Mesenchymal stem cell (in vitro differentiated cells and primary cell): ENCODE measurements around the gene AGAP3.

ENCODE experiments used
- DNase-seq: peaks from one replicate; pipeline ENCODE4 v3.0.0-alpha.2; 2013
- H2AFZ ChIP-seq: one replicate; pipeline ENCODE4 v1.6.1; 2013; ENCODE audit warnings: low read depth, mild to moderate bottlenecking, control low read depth, inconsistent platforms, low read length, moderate library complexity
- H2AK5ac ChIP-seq: 2 replicates; pipeline ENCODE4 v1.6.1; 2013; ENCODE audit warnings: low read length, moderate library complexity, mild to moderate bottlenecking, inconsistent platforms; ENCODE audit not compliant: severe bottlenecking
- H2BK120ac ChIP-seq: one replicate; pipeline ENCODE4 v1.6.1; 2013; ENCODE audit warnings: low read depth, mild to moderate bottlenecking, inconsistent platforms, low read length, moderate library complexity
- H2BK12ac ChIP-seq, 2 experiments: one replicate each; pipeline ENCODE4 v1.6.1; 2013; ENCODE audit warnings: inconsistent platforms in 2 of 2, low read length in 2 of 2, mild to moderate bottlenecking in 2 of 2, moderate library complexity in 2 of 2, control low read depth in 1 of 2
- H2BK15ac ChIP-seq: one replicate; pipeline ENCODE4 v1.6.1; 2013; ENCODE audit warnings: mild to moderate bottlenecking, low read depth, inconsistent platforms; ENCODE audit not compliant: poor library complexity, severe bottlenecking
- H2BK5ac ChIP-seq: 2 replicates; pipeline ENCODE4 v1.6.1; 2013; ENCODE audit warnings: low read depth, mild to moderate bottlenecking, low read length, control low read depth, inconsistent platforms; ENCODE audit not compliant: poor library complexity, severe bottlenecking
- H3K14ac ChIP-seq, 2 experiments: one replicate each; pipeline ENCODE4 v1.6.1; 2013; ENCODE audit warnings: inconsistent platforms in 2 of 2, low read length in 2 of 2, control low read depth in 1 of 2, mild to moderate bottlenecking in 1 of 2, moderate library complexity in 1 of 2
- H3K18ac ChIP-seq, 2 experiments: one replicate each; pipeline ENCODE4 v1.6.1; 2013; ENCODE audit warnings: inconsistent platforms in 2 of 2, low read length in 2 of 2, control low read depth in 1 of 2, low read depth in 1 of 2, mild to moderate bottlenecking in 1 of 2
- H3K23ac ChIP-seq, 2 experiments: one replicate each; pipeline ENCODE4 v1.6.1; 2013; ENCODE audit warnings: inconsistent platforms in 2 of 2, low read length in 2 of 2, mild to moderate bottlenecking in 2 of 2, moderate library complexity in 2 of 2, control low read depth in 1 of 2
- H3K27ac ChIP-seq: 2 replicates; pipeline ENCODE4 v1.5.1; 2013; ENCODE audit warnings: mild to moderate bottlenecking, moderate library complexity, low read length, control low read depth, inconsistent platforms; ENCODE audit not compliant: poor library complexity, severe bottlenecking
- H3K27me3 ChIP-seq, 2 experiments: 2 replicates each; pipeline versions ENCODE4 v1.6.1 to v1.7.0; 2013; ENCODE audit warnings: low read length in 2 of 2, mild to moderate bottlenecking in 2 of 2, moderate library complexity in 2 of 2, control low read depth in 1 of 2, inconsistent platforms in 1 of 2; ENCODE audit not compliant: control insufficient read depth in 1 of 2, insufficient read depth in 1 of 2
- H3K36me3 ChIP-seq, 2 experiments: 2 replicates each; pipeline versions ENCODE4 v1.6.1 to v1.7.0; 2013; ENCODE audit warnings: low read length in 2 of 2, control low read depth in 1 of 2, inconsistent platforms in 1 of 2, low read depth in 1 of 2, mild to moderate bottlenecking in 1 of 2; ENCODE audit not compliant: insufficient read depth in 2 of 2, control insufficient read depth in 1 of 2
- H3K4ac ChIP-seq, 2 experiments: one replicate each; pipeline ENCODE4 v1.6.1; 2013; ENCODE audit warnings: inconsistent platforms in 2 of 2, low read length in 2 of 2, mild to moderate bottlenecking in 2 of 2, moderate library complexity in 2 of 2, control low read depth in 1 of 2, low read depth in 1 of 2
- H3K4me1 ChIP-seq: 2 replicates; pipeline ENCODE4 v1.6.1; 2013; ENCODE audit warnings: low read depth, low read length, control low read depth; ENCODE audit not compliant: control insufficient read depth, insufficient read depth
- H3K4me2 ChIP-seq: 2 replicates; pipeline ENCODE4 v1.6.1; 2013; ENCODE audit warnings: low read length, mild to moderate bottlenecking, inconsistent platforms; ENCODE audit not compliant: poor library complexity, severe bottlenecking
- H3K4me3 ChIP-seq, 2 experiments: 2 replicates each; pipeline versions ENCODE4 v1.5.1 to v1.7.0; 2013; ENCODE audit warnings: low read length in 2 of 2, mild to moderate bottlenecking in 2 of 2, control low read depth in 1 of 2, low read depth in 1 of 2; ENCODE audit not compliant: insufficient read depth in 1 of 2
- H3K79me1 ChIP-seq: replicated peaks from 2 replicates; pipeline ENCODE4 v1.6.1; 2013; ENCODE audit warnings: mild to moderate bottlenecking, control low read depth, low read length, inconsistent platforms; ENCODE audit not compliant: poor library complexity, severe bottlenecking
- H3K9ac ChIP-seq: 2 replicates; pipeline ENCODE4 v1.7.0; 2013; ENCODE audit warnings: mild to moderate bottlenecking, low read length, moderate library complexity
- H3K9me3 ChIP-seq: 2 replicates; pipeline ENCODE4 v1.7.0; 2013; ENCODE audit warnings: mild to moderate bottlenecking, low read length; ENCODE audit not compliant: control insufficient read depth
- H4K8ac ChIP-seq: one replicate; pipeline ENCODE4 v1.6.1; 2013; ENCODE audit warnings: inconsistent platforms, mild to moderate bottlenecking, low read length, moderate library complexity
- H4K91ac ChIP-seq: one replicate; pipeline ENCODE4 v1.6.1; 2013; ENCODE audit warnings: mild to moderate bottlenecking, low read length, inconsistent platforms
- WGBS: methylation state at CpG from one replicate; pipeline ENCODE4 v1.1.7; 2013; ENCODE audit warnings: mixed read lengths; 5-methylcytosine and 5-hydroxymethylcytosine counted together

AGAP3 gene

GRCh38 chr7:151077705-151078232 lies 8.5 kb upstream of the AGAP3 start:
- Histone ChIP-seq H3K4me3 (no peak overlapping the region), H3K9ac (peak overlapping the region; percentile 94), H2AFZ (no peak overlapping the region), H2BK5ac (no peak overlapping the region), H3K27ac (no peak overlapping the region), H2BK12ac (peak overlapping the region; percentile 55 to 82), H3K14ac (peak overlapping the region in 1 of 2 experiments; percentile 41), H3K4me1 (peaks cover 45% of the 10 kb centered on the region), H3K79me1 (peaks cover 31% of the 10 kb centered on the region), H3K4ac (peak overlapping the region; percentile 10 to 27), H3K23ac (no peak overlapping the region), H4K8ac (peak overlapping the region; percentile 41), H3K18ac (peak overlapping the region in 1 of 2 experiments; percentile 70), H3K4me2 (no peak overlapping the region), H3K36me3 (peaks cover 52 to 78% of the 10 kb centered on the region in 2 experiments), H4K91ac (peak overlapping the region; percentile 77), H2BK120ac (peak overlapping the region; percentile 22), H3K27me3 (no peaks in the 10 kb centered on the region), H2BK15ac (peak overlapping the region; percentile 17), H2AK5ac (no peak overlapping the region), H3K9me3 (no peaks in the 10 kb centered on the region)
- 79% methylated on average over 10 of the region's 10 CpGs for WGBS
- DNase-seq, result no peak

GRCh38 chr7:151078233-151079040 lies 7.8 kb upstream of the AGAP3 start:
- Histone ChIP-seq H2BK5ac (no peak overlapping the region), H3K27me3 (no peaks in the 10 kb centered on the region), H2AK5ac (no peak overlapping the region), H2AFZ (no peak overlapping the region), H2BK120ac (no peak overlapping the region), H3K4me1 (peaks cover 45% of the 10 kb centered on the region), H2BK15ac (no peak overlapping the region), H3K18ac (peak overlapping the region; percentile 4 to 93), H3K79me1 (peaks cover 31% of the 10 kb centered on the region), H3K9ac (peak overlapping the region; percentile 94), H3K4me3 (peak overlapping the region in 1 of 2 experiments; percentile 27), H3K27ac (no peak overlapping the region), H4K8ac (peak overlapping the region; percentile 36), H3K36me3 (peaks cover 52 to 72% of the 10 kb centered on the region in 2 experiments), H3K9me3 (no peaks in the 10 kb centered on the region), H2BK12ac (peak overlapping the region; percentile 18 to 88), H3K4ac (peak overlapping the region in 1 of 2 experiments; percentile 77), H3K4me2 (no peak overlapping the region), H4K91ac (peak overlapping the region; percentile 56), H3K14ac (peak overlapping the region in 1 of 2 experiments; percentile 58), H3K23ac (peak overlapping the region in 1 of 2 experiments; percentile 15)
- peak; percentile 89 for DNase-seq
- WGBS, result 47% methylated on average over 22 of the region's 22 CpGs

GRCh38 chr7:151079199-151079910 lies 6.9 kb upstream of the AGAP3 start:
- H2BK5ac ChIP-seq, result no peak overlapping the region
- H3K9me3 ChIP-seq, result no peaks in the 10 kb centered on the region
- peak overlapping the region in 1 of 2 experiments; percentile 46 for H3K18ac ChIP-seq
- H3K23ac ChIP-seq, result no peak overlapping the region
- WGBS, result 91% methylated on average over 21 of the region's 27 CpGs
- H3K27ac ChIP-seq, result no peak overlapping the region
- no peak overlapping the region for H2AFZ ChIP-seq
- H3K4me1 ChIP-seq, result peaks cover 49% of the 10 kb centered on the region
- no peak overlapping the region for H2BK120ac ChIP-seq
- peaks cover 43 to 63% of the 10 kb centered on the region in 2 experiments for H3K36me3 ChIP-seq
- peaks cover 27% of the 10 kb centered on the region for H3K79me1 ChIP-seq
- peak overlapping the region; percentile 94 for H3K9ac ChIP-seq
- peak overlapping the region; percentile 85 to 96 for H3K4me3 ChIP-seq
- DNase-seq, result no peak
- H3K27me3 ChIP-seq, result no peaks in the 10 kb centered on the region
- peak overlapping the region in 1 of 2 experiments; percentile 80 for H3K4ac ChIP-seq
- H2AK5ac ChIP-seq, result no peak overlapping the region
- peak overlapping the region; percentile 44 for H4K91ac ChIP-seq
- peak overlapping the region; percentile 75 for H3K4me2 ChIP-seq
- peak overlapping the region in 1 of 2 experiments; percentile 81 for H2BK12ac ChIP-seq
- H2BK15ac ChIP-seq, result no peak overlapping the region
- no peak overlapping the region for H4K8ac ChIP-seq
- H3K14ac ChIP-seq, result peak overlapping the region in 1 of 2 experiments; percentile 80
